Kidney (tissue), 14 donors: Measurements from ENCODE around the gene DLG2. TPM values are rescaled to one million over a fixed set of nuclear protein-coding genes. Genes with fewer than 3 reads are reported as not detected.

Source experiments
- DNase-seq, 5 donors: peaks; one replicate each; pipeline ENCODE4 v3.0.0-alpha.2; 2013 to 2020
- FAIRE-seq: peaks from 2 replicates; lab custom pipeline; 2012; peaks lifted over from hg19 to GRCh38; lab: Jason Lieb, UNC
- H3K27ac ChIP-seq, 2 donors: one replicate each; pipeline ENCODE4 v1.7.0; 2013; ENCODE audit warnings: low read depth in 2 of 2, low read length in 2 of 2, inconsistent platforms in 1 of 2
- H3K27me3 ChIP-seq: one replicate; pipeline ENCODE4 v1.7.1; 2013; ENCODE audit warnings: low read length, inconsistent platforms; ENCODE audit not compliant: control insufficient read depth, insufficient read depth
- H3K36me3 ChIP-seq, 3 donors: one replicate each; pipeline versions ENCODE4 v1.7.0 to v1.7.1; 2013; ENCODE audit warnings: low read length in 3 of 3, control low read depth in 1 of 3, inconsistent platforms in 1 of 3; ENCODE audit not compliant: insufficient read depth in 3 of 3, control insufficient read depth in 2 of 3
- H3K4me1 ChIP-seq, 3 donors: one replicate each; pipeline versions ENCODE4 v1.7.0 to v1.7.1; 2013; ENCODE audit warnings: low read length in 3 of 3, inconsistent platforms in 1 of 3, low read depth in 1 of 3; ENCODE audit not compliant: control insufficient read depth in 2 of 3, insufficient read depth in 2 of 3
- H3K4me3 ChIP-seq, 3 donors: one replicate each; pipeline versions ENCODE4 v1.7.0 to v1.8.1; 2013; ENCODE audit warnings: low read length in 3 of 3, control low read depth in 1 of 3, inconsistent platforms in 1 of 3
- H3K9ac ChIP-seq, 3 donors: one replicate each; pipeline versions ENCODE4 v1.7.0 to v1.7.1; 2013; ENCODE audit warnings: low read length in 3 of 3, control low read depth in 1 of 3, inconsistent platforms in 1 of 3
- H3K9me3 ChIP-seq, 3 donors: one replicate each; pipeline versions ENCODE4 v1.7.0 to v1.7.1; 2013; ENCODE audit warnings: low read length in 3 of 3, control low read depth in 1 of 3, inconsistent platforms in 1 of 3; ENCODE audit not compliant: control insufficient read depth in 2 of 3, insufficient read depth in 1 of 3
- CTCF ChIP-seq: IDR thresholded peaks from 3 replicates; pipeline ENCODE4 v1.5.1; 2012; ENCODE audit warnings: mild to moderate bottlenecking, moderate library complexity, borderline replicate concordance; ENCODE audit not compliant: insufficient read depth; ENCODE audit errors: extremely low read depth
- intact Hi-C: fragments of 100-400 bp; cut with DNase I; formaldehyde crosslinking; loops from one replicate; pipeline ENCODE4 v1.11.1; 2022
- polyA plus RNA-seq: library from polyadenylated mRNA; stranded (reverse); fragments of 350-450 nt; fragmentation: Illumina TruSeq; extraction: RNeasy Lipid Tissue Mini Kit (QIAGEN cat#74804); gene quantifications from one replicate; pipeline ENCODE4 v1.2.3, GENCODE V29; 2014; ENCODE audit warnings: low read depth, low replicate concordance; ENCODE audit not compliant: insufficient read depth
- total RNA-seq: library from RNA; stranded (reverse); fragmentation: NEBNext Ultra II Directional; extraction: Animal tissue kit (Norgen Biotek cat#: 25700); gene quantifications from one replicate; pipeline ENCODE4 v1.2.1, GENCODE V29; 2021
- donor health status: control.
- donor health status: control.
- donor health status: control.
- donor health status: control.
- donor health status: control.
- donor health status: DM: yes; HTN: yes; CAD: no.
- donor health status: Normal renal cell carcinoma (clear cell type).

Gene DLG2
- total and polyA plus RNA-seq, 2 donors from 2014 or later: 2.9 to 7.2 TPM

GRCh38 chr11:84524422-84525051, 1102.6 kb downstream of the DLG2 start:
- Histone ChIP-seq H3K9ac (no peak overlapping the region), H3K9me3 (no peaks in the 10 kb centered on the region), H3K4me1 (no peaks in the 10 kb centered on the region), H3K4me3 (no peak overlapping the region), H3K27me3 (no peaks in the 10 kb centered on the region), H3K36me3 (no peaks in the 10 kb centered on the region), H3K27ac (no peak overlapping the region)
- peak; percentile 15 for TF ChIP-seq CTCF
- intact Hi-C loops: no loop called here
- FAIRE-seq (peak; percentile 30), DNase-seq (peak in 2 of 5 donors; percentile 9 to 20)

GRCh38 chr11:84522331-84522730, 1104.8 kb downstream of the DLG2 start:
- no peak for TF ChIP-seq CTCF
- H3K27me3 ChIP-seq: no peaks in the 10 kb centered on the region
- DNase-seq: no peak
- no peaks in the 10 kb centered on the region for H3K9me3 ChIP-seq
- H3K4me1 ChIP-seq: no peaks in the 10 kb centered on the region
- no peaks in the 10 kb centered on the region for H3K36me3 ChIP-seq
- intact Hi-C loops: no loop called here
- no peak for FAIRE-seq
- no peak overlapping the region for H3K9ac ChIP-seq
- H3K4me3 ChIP-seq: no peak overlapping the region
- H3K27ac ChIP-seq: no peak overlapping the region

GRCh38 chr11:84518631-84519183, 1108.4 kb downstream of the DLG2 start:
- H3K4me1 ChIP-seq: no peaks in the 10 kb centered on the region
- no peaks in the 10 kb centered on the region for H3K27me3 ChIP-seq
- FAIRE-seq (no peak), DNase-seq (no peak)
- no peak overlapping the region for H3K9ac ChIP-seq
- no peaks in the 10 kb centered on the region for H3K9me3 ChIP-seq
- intact Hi-C loops: no loop called here
- H3K4me3 ChIP-seq: no peak overlapping the region
- no peak overlapping the region for H3K27ac ChIP-seq
- H3K36me3 ChIP-seq: no peaks in the 10 kb centered on the region
- no peak for TF ChIP-seq CTCF
